HG02763 (cell line): ENCODE measurements around the gene CTBP1.

Experiments used
- ATAC-seq: cut with Tn5 transposase; IDR thresholded peaks from one replicate; pipeline ENCODE4 v1.9.1; 2021; ENCODE audit warnings: mild to moderate bottlenecking, moderate library complexity; ENCODE audit not compliant: unreplicated experiment

CTBP1 gene

DNA sequence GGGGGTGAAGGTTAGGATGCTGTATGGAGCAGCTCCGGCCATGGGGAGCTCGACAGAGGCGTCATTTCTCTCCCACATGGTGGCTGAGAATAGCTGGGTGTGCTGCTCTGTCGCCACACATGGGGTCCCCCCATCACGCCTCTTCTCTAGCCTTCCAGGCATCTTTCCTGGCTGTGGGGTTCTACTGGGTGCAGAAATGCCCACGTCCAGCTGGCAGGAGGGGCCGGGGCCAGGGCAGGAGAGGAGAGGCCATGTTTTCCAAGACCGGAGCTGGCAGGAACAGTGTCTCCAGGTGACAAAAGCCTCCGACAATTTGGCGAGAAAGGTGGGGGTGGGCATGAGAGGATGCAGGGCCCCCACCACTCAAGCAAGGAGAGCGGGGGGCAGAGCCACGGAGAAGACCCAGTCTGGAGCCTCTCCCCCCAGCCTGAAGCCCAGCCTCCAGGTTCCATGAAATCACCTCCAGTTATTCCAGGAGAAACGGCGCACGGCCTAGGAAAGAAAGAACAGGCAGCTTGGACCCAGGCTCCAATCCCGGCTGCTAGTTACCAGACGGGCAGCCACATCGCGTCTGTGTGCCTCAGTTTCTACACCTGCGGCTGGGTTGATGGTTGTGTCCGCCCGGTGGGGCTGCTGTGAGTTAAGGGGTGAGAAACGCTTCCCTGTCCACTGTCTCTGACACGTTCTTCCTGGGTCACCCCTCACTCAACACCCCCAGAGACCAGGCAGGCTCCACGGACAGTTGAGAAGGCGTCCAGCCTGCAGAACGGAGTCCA lies 49.2 kb downstream of the CTBP1 start:
- no peak for ATAC-seq

- no peak for ATAC-seq
Observed at GRCh38 chr4:1198098-1198844, 50.7 kb downstream of the CTBP1 start.

DNA sequence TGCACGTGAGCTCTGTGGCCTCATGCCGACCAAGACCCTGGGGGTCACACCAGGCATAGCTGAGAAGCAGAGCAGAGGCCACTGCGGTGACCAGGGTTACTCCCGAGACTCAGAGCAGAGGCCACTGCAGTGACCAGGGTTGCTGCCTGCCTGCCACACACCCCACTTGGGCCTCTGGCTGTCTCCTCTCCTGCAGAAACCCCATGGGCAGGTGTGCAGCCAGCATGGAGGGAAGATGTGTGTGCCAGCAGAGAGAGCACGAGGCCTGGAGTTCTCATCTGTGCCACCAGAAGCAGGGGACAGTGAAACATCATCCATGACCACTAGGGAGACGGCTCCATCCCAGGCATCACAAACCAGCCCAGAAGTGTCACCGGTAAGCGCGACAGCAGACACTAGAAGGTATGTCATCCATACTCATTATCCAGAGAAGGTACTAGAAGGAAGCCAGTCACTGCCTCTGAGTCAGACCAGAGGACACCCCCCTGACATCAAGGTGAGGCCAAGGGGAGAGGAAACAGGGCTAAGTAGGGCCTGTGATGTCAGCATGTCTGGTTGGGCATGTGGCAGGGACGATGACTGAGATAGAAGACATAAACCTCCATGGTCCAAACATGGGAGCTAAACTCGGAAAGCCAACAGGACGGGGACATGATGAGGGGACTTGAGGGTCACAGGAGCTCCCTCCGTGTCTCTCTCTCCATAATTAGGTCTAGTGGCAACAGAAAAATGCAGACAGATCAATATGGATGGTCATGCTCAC lies 52.3 kb downstream of the CTBP1 start:
- no peak for ATAC-seq

GRCh38 chr4:1195891-1196401 lies 53.0 kb downstream of the CTBP1 start:
- ATAC-seq, result no peak

DNA sequence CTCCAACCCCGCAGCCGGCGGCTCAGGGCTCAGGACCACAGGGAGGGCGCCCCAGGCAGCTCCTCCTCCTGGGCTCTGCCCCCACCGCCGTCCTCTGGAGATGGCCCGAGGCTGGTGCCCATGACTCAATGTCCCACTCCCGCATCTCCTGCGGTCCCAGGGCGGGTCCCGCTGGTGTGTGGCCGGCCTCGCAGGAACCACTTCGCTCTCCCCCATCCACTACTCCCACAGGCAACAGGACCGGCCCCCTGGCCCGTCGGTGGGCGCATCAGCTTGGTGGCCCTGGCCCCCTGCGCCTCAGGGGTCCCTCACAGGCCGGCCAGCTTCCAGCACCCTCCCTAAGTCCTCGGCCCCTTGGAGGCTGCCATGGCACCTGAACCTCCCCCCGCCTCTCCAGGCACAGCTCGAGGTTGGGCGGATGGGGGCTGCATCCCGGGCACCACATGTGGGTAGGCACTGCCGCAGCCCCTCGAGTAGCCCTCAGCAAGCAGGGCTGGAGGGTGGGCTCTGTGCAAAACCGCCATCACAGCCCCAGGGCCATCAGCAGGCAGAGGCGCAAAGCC lies 53.7 kb downstream of the CTBP1 start:
- no peak for ATAC-seq

GRCh38 chr4:1194010-1194900 lies 54.7 kb downstream of the CTBP1 start:
- no peak for ATAC-seq

GRCh38 chr4:1193206-1194009 lies 55.5 kb downstream of the CTBP1 start:
- ATAC-seq, result no peak

DNA sequence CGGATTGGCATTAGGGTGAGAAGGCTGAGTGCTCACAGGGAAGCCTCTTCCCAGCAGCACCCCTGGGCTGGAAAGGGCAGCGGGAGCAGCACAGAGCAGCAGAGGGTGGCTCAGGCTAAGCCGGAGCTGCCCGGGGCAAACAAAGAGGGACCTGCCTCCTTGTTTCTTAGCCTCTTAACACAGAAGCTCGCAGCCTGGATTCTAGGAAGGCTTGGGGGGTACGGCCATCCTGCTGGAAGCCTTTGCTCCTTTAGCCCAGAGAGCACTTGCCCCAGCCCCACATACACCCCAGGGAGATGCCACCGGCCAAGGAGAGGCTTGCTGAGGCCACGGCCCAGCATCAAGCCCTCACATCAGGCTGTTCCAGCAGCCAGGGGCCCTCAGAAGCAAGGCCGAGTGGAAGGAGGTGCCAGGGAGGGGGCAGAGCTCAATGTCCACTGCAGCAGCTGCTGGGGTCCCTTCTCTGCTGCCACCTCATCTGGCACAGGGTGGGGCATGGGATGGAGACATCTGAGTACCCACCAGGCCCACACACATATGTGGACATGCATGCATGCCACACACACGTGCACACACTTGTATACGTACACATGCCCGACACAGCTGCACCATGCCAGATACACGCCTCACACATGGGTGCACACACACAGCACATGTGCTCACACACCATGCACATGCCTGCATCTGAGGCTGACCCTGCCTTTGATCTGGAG lies 56.3 kb downstream of the CTBP1 start:
- ATAC-seq, result no peak

- ATAC-seq, result no peak
Observed at GRCh38 chr4:1192091-1192492, 56.8 kb downstream of the CTBP1 start.

- ATAC-seq, result no peak
Observed at GRCh38 chr4:1191621-1192020, 57.3 kb downstream of the CTBP1 start.

DNA sequence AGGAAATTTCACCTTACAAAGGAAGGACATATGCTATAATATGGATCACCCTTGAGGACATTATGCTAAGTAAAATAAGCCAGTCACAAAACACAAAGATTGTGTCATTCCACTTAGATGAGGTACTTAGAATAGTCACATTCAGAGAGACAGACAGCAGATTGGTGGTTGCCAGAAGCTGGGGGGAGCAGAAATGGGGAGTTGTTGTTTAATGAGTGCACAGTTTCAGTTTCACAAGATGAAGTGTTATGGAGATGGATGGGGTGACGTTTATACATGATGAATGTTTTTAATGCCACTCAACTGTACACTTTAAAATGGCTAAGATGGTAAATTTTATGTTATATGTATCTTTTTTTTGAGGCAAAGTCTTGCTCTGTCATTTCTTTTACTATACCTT lies 61.7 kb downstream of the CTBP1 start:
- ATAC-seq, result peak; percentile 61

- peak; percentile 48 for ATAC-seq
Observed at GRCh38 chr4:1183985-1184773, 64.8 kb downstream of the CTBP1 start.

DNA sequence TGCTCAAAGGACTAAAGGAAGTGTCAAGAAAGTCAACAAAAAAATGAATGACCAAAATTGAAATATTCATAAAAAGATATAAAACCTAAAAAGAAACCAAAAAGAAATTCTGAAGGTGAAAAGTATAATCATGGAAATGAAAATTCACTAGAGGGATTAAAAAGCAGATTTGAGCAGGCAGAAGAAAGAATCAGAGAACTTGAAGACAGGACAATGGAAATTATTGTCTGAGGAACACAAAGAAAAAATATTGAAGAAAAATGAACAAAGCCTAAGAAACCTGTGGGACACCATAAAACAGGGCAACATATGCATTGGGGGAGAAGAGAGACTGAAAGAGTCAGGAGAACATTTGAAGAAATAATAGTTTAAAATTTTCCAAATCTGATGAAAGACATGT lies 66.6 kb downstream of the CTBP1 start:
- ATAC-seq, result no peak

DNA sequence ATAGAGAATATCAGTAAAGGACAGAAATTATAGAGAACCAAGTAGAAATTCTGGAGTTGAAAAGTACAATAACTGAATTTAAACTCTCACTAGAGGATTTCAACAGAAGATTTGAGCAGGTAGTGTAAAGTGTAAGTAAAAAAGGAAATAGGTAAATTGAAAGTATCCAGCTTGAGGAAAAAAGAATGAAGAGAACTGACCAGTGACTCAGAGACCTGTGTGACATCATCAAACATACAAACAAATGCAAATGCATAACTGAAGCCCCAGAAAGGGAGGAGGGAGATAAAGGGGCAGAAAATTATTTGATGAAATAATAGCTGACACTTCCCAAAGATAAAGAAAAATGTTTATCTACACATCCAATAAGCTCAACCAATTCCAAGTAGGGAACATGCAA lies 68.3 kb downstream of the CTBP1 start:
- no peak for ATAC-seq

DNA sequence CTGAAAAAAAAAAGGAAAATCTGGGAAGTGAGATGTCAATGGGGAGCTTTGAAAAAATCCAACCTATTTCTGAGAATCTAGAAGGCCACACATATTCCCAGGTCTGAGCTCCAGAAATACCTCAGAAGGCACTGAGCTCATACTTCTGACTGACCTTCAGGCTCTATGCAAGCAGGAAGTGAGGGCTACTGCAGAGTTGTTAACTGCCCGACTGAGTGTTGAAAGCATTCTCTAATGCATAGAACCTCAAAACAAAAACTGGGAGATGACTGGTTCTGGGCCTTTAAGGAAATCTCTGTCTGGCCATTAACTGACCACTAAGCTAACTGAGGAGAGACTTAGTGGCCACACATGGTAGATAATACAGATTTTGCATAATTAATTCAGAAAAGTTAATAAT lies 69.0 kb downstream of the CTBP1 start:
- no peak for ATAC-seq

GRCh38 chr4:1179089-1179441 lies 69.9 kb downstream of the CTBP1 start:
- no peak for ATAC-seq

DNA sequence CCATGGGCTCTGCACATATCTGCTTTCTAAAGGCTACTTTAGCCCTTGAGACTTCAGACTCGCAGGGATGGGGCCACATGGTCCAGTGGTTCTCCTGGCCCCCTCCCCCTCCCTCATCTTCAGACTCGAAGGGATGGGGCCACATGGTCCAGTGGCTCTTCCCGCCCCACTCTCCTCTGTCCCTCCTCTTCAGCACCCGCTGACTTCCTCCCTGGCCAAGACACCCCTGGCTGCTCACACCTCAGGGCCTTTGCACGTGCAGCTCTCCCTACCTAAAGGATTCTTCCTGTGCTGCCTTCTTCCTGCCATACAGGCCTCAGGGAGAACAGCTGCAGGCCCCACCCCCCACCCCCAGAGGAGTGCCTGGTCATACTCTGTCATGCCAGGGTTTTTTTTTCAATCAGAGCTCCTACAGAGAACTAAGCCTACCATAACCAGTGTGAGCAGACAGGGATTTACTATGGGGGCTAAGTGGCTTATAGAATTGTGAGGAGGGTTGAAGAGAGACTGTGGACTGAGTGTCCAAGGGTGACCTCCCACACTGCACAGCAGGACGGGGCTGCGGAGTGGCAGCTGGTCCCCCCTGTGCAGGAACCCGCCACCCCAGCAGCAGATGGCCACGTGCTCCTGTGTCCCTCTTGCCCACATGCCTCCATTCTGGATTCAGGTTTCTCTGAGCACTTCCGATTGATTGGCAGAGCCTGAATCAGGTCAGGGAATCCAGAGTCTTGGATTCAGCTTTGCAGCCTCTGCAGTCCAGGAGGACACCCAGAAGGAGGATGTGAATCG lies 70.4 kb downstream of the CTBP1 start:
- no peak for ATAC-seq
